Endothelial cell (in vitro differentiated cells): ENCODE data around the gene ARRDC5. TPM values are rescaled to one million over a fixed set of nuclear protein-coding genes. Genes with fewer than 3 reads are reported as not detected.

Experiments used
- DNase-seq: peaks from one replicate; pipeline ENCODE4 v3.0.0; 2021; ENCODE audit warnings: low spot score
- H3K27ac Mint-ChIP-seq: one replicate; pipeline ENCODE4 v1.8.0; 2021; ENCODE audit warnings: mixed read lengths, inconsistent platforms; ENCODE audit not compliant: unreplicated experiment
- H3K27me3 Mint-ChIP-seq: one replicate; pipeline ENCODE4 v1.8.0; 2021; ENCODE audit warnings: mild to moderate bottlenecking, moderate library complexity, mixed read lengths, inconsistent platforms; ENCODE audit not compliant: unreplicated experiment
- H3K36me3 Mint-ChIP-seq: one replicate; pipeline ENCODE4 v1.8.0; 2021; ENCODE audit warnings: mild to moderate bottlenecking, low read depth, mixed read lengths, inconsistent platforms; ENCODE audit not compliant: unreplicated experiment
- H3K4me1 Mint-ChIP-seq: one replicate; pipeline ENCODE4 v1.8.0; 2021; ENCODE audit warnings: mild to moderate bottlenecking, mixed read lengths, inconsistent platforms; ENCODE audit not compliant: unreplicated experiment
- H3K4me3 Mint-ChIP-seq: one replicate; pipeline ENCODE4 v1.8.0; 2021; ENCODE audit warnings: mild to moderate bottlenecking, mixed read lengths, inconsistent platforms; ENCODE audit not compliant: unreplicated experiment
- H3K9me3 Mint-ChIP-seq: one replicate; pipeline ENCODE4 v1.8.0; 2021; ENCODE audit warnings: mixed read lengths, inconsistent platforms; ENCODE audit not compliant: unreplicated experiment
- CTCF ChIP-seq: fragments of 200-600 bp; sonication (generic); IDR thresholded peaks from one replicate; pipeline ENCODE4 v1.5.0; 2021; ENCODE audit warnings: antibody characterized with exemption; ENCODE audit not compliant: unreplicated experiment
- total RNA-seq: library from RNA; stranded (reverse); fragmentation: NEBNext Ultra II Directional; extraction: Animal tissue kit (Norgen Biotek cat#: 25700); gene quantifications from one replicate; pipeline ENCODE4 v1.2.1, GENCODE V29; 2021; ENCODE audit not compliant: unreplicated experiment

Gene ARRDC5
- total RNA-seq, 1 donor from 2014 or later = not detected

- H3K27ac Mint-ChIP-seq = no peak overlapping the region
- no peak for TF ChIP-seq CTCF
- no peaks in the 10 kb centered on the region for H3K27me3 Mint-ChIP-seq
- H3K4me1 Mint-ChIP-seq = no peaks in the 10 kb centered on the region
- DNase-seq = no peak
- H3K4me3 Mint-ChIP-seq = no peak overlapping the region
- H3K9me3 Mint-ChIP-seq = no peaks in the 10 kb centered on the region
- H3K36me3 Mint-ChIP-seq = no peaks in the 10 kb centered on the region
Measured at GRCh38 chr19:4878491-4878968, 24.2 kb downstream of the ARRDC5 start.

GRCh38 chr19:4877753-4878490 lies 24.8 kb downstream of the ARRDC5 start:
- no peaks in the 10 kb centered on the region for H3K27me3 Mint-ChIP-seq
- no peak for DNase-seq

DNA sequence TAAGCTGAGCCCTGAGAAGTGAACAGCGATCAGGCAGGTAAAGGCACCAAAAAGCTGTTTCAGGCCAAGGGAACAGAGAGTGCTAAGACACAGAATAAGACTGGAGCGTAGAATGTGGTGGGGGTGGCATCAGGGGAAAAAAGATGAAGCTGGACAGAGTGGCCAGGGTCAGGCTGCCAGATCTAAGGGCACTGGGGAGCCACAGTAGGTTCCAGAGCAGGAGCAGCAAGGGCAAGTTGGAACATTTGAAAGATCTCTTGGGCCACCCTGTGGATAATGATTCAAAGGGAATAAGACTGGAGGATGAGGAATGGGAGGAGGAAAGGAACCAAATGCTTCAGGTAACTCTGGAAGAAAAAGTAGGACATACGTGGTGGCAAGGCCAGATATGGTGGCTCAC lies 28.8 kb downstream of the ARRDC5 start:
- H3K36me3 Mint-ChIP-seq = no peaks in the 10 kb centered on the region
- no peak for DNase-seq
- H3K27me3 Mint-ChIP-seq = no peaks in the 10 kb centered on the region
- H3K9me3 Mint-ChIP-seq = no peaks in the 10 kb centered on the region
- peak overlapping the region; percentile 17 for H3K4me3 Mint-ChIP-seq
- no peaks in the 10 kb centered on the region for H3K4me1 Mint-ChIP-seq
- no peak overlapping the region for H3K27ac Mint-ChIP-seq
- no peak for TF ChIP-seq CTCF

More at GRCh38 chr19:4877753-4878490, 24.8 kb downstream of the ARRDC5 start:
- no peak for TF ChIP-seq CTCF
- Mint-ChIP-seq H3K4me3 (no peak overlapping the region), H3K36me3 (no peaks in the 10 kb centered on the region), H3K27ac (no peak overlapping the region), H3K9me3 (no peaks in the 10 kb centered on the region), H3K4me1 (no peaks in the 10 kb centered on the region)

DNA sequence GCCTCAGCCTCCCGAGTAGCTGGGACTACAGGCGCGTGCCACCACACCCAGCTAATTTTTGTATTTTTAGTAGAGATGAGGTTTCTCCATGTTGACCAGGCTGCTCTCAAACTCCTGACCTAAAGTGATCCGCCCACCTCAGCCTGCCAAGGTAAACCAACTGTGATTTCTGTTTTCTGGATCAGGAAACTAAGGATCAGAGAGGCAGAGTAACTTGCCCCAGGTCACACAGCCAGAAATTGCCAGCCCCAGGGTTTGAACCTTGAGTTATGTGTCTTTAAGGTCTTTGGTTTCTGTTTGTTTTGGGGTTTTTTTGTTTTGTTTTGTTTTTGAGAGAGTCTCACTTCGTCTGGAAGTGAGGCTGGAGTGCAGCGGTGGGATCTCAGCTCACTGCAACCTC lies 31.0 kb downstream of the ARRDC5 start:
- peaks cover 3% of the 10 kb centered on the region for H3K27me3 Mint-ChIP-seq
- no peak for DNase-seq
- H3K4me1 Mint-ChIP-seq = peaks cover under 1% of the 10 kb centered on the region
- no peak overlapping the region for H3K4me3 Mint-ChIP-seq
- no peak for TF ChIP-seq CTCF
- H3K27ac Mint-ChIP-seq = no peak overlapping the region
- H3K9me3 Mint-ChIP-seq = no peaks in the 10 kb centered on the region
- no peaks in the 10 kb centered on the region for H3K36me3 Mint-ChIP-seq

DNA sequence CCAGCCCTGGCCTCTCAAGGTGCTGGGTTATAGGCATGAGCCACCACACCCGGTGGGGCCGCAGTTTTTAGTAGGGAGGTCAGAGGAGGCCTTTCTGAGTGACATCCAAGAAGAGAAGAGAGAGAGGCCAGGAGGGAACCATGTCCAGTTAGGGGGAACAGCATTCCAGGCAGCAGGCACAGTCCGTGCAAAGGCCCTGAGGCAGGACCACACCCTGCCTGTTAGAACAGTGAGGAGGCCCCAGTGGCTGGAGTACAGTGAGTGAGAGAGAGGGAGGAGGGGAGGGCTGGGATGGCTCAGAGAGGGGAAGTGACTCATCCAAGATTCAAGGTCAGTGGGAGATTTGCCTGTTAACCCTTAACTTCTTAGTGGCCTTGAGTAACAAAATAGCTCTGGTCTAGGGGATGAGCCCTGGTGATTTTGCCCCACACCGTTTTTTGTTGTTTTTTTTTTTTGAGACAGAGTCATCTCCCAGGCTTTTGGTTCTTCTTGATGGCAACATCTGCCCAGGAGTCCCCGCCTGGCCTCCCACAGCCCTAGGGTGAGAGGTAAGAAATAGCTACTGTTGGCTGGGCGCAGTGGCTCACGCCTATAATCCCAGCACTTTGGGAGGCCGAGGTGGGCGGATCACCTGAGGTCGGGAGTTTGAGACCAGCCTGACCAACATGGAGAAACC lies 32.5 kb downstream of the ARRDC5 start:
- no peaks in the 10 kb centered on the region for H3K9me3 Mint-ChIP-seq
- peaks cover 5% of the 10 kb centered on the region for H3K4me1 Mint-ChIP-seq
- no peak for TF ChIP-seq CTCF
- DNase-seq = no peak
- H3K27me3 Mint-ChIP-seq = peaks cover 6% of the 10 kb centered on the region
- no peak overlapping the region for H3K4me3 Mint-ChIP-seq
- no peaks in the 10 kb centered on the region for H3K36me3 Mint-ChIP-seq
- no peak overlapping the region for H3K27ac Mint-ChIP-seq
